ENCODE measurements around the gene SSB. TPM values are rescaled to one million over a fixed set of nuclear protein-coding genes. Genes with fewer than 3 reads are reported as not detected.

Gene SSB
- total RNA-seq, 1 experiment from 2014 or later, result 108 TPM

DNA sequence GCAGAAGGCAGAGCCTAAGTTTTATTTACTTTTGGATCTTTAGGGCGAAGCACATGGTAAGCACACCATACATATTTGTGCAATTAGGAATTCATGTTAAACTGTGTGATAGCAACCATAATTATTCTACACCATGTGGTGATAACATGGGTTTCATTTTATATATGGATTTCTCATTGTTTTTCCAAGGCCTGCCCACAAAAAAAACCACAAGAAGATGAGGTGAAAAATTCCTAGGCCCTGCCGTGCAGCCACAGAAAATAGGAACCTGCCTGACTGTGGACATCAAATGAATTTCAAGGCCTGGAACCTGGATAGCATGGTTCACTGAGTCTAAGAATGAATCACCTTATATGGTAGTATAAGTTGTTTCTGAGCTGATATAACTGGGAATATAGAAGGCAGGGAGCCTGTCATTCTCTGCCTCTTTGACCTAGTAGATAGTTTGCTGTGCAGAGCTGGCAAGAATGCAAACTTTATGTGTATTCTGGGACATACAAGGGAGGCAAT, 22.4 kb upstream of the SSB start:
- Histone ChIP-seq H3K9me2 (replicated peaks; ENCODE audit: low read length) (no peaks in the 10 kb centered on the region), H3K4me2 (ENCODE audit: low read length) (no peak overlapping the region), H3K9ac (ENCODE audit: low read length) (no peak overlapping the region), H3K4me1 (ENCODE audit: insufficient read depth, low read length) (no peaks in the 10 kb centered on the region), H3K4me3 (ENCODE audit: low read length) (no peak overlapping the region), H3F3A (ENCODE audit: low read length, unreplicated experiment) (no peaks in the 10 kb centered on the region), H3K27ac (ENCODE audit: low read length) (no peak overlapping the region), H3K9me3 (ENCODE audit: low read length) (no peaks in the 10 kb centered on the region), H3K79me2 (ENCODE audit: low read length) (no peaks in the 10 kb centered on the region), H3K27me3 (ENCODE audit: low read length) (no peaks in the 10 kb centered on the region), H4K20me1 (ENCODE audit: low read length) (no peaks in the 10 kb centered on the region), H3K36me3 (ENCODE audit: low read depth, low read length) (no peaks in the 10 kb centered on the region), H2AFZ (ENCODE audit: low read length) (peak overlapping the region; percentile 65)
- ChIA-PET CTCF (interaction anchor here (0.7 kb wide), 1 partner anchor 14 kb away, joined by 3 read pairs; no protein-coding TSS in a partner anchor), POLR2A (ENCODE audit: unreplicated experiment) (no interaction called here)
- no peak for DNase-seq
- TF ChIP-seq EZH2phosphoT487 (IDR thresholded peaks at IDR 0.05; ENCODE audit: borderline replicate concordance, low read length) (no peak), EZH2 (IDR thresholded peaks at IDR 0.05; ENCODE audit: low read length, unreplicated experiment) (no peak)
- TF ChIP-seq, protein P1, sequence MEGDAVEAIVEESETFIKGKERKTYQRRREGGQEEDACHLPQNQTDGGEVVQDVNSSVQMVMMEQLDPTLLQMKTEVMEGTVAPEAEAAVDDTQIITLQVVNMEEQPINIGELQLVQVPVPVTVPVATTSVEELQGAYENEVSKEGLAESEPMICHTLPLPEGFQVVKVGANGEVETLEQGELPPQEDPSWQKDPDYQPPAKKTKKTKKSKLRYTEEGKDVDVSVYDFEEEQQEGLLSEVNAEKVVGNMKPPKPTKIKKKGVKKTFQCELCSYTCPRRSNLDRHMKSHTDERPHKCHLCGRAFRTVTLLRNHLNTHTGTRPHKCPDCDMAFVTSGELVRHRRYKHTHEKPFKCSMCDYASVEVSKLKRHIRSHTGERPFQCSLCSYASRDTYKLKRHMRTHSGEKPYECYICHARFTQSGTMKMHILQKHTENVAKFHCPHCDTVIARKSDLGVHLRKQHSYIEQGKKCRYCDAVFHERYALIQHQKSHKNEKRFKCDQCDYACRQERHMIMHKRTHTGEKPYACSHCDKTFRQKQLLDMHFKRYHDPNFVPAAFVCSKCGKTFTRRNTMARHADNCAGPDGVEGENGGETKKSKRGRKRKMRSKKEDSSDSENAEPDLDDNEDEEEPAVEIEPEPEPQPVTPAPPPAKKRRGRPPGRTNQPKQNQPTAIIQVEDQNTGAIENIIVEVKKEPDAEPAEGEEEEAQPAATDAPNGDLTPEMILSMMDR (conservative IDR thresholded peaks at IDR 0.05; ENCODE audit: low read depth, low read length), result no peak
- no TSS peak for BruUV-seq (replicated peaks)
- intact Hi-C loops (cut with micrococcal nuclease), result no loop called here
- ATAC-seq, result no peak

DNA sequence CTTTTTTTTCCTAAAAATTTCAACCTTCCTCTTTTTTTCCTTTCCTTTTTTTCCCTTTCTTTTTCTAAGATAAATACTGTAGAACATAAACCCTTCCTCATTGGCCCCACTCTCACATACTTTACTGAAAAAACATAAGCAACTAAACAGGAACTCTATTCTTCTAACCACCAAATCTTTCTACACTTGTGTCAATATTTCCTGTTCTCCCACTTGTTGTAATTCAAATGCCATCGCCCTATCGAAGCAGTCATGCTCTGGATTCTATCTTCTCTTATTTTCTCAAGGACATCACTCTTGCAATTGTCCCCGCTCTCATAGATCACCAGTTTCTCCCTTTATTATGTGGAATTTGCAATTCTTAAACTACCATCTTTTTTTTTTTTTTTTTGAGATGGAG, 20.2 kb upstream of the SSB start:
- no peaks in the 10 kb centered on the region for H3K79me2 ChIP-seq (ENCODE audit: low read length)
- H3K9me2 ChIP-seq (replicated peaks; ENCODE audit: low read length), result no peaks in the 10 kb centered on the region
- ATAC-seq (no peak), DNase-seq (no peak)
- no peaks in the 10 kb centered on the region for H3K27me3 ChIP-seq (ENCODE audit: low read length)
- no peak overlapping the region for H3K4me3 ChIP-seq (ENCODE audit: low read length)
- POLR2A ChIA-PET (ENCODE audit: unreplicated experiment), result no interaction called here
- no peak overlapping the region for H3K4me2 ChIP-seq (ENCODE audit: low read length)
- CTCF ChIA-PET, result no interaction called here
- H3K4me1 ChIP-seq (ENCODE audit: insufficient read depth, low read length), result no peaks in the 10 kb centered on the region
- intact Hi-C loops (cut with micrococcal nuclease), result no loop called here
- H3F3A ChIP-seq (ENCODE audit: low read length, unreplicated experiment), result no peaks in the 10 kb centered on the region
- no peaks in the 10 kb centered on the region for H3K36me3 ChIP-seq (ENCODE audit: low read depth, low read length)
- no peak overlapping the region for H3K27ac ChIP-seq (ENCODE audit: low read length)
- H2AFZ ChIP-seq (ENCODE audit: low read length), result no peak overlapping the region
- no TSS peak for BruUV-seq (replicated peaks)
- TF ChIP-seq, protein P1 (conservative IDR thresholded peaks at IDR 0.05; ENCODE audit: low read depth, low read length), result no peak
- TF ChIP-seq EZH2 (IDR thresholded peaks at IDR 0.05; ENCODE audit: low read length, unreplicated experiment), result no peak
- TF ChIP-seq EZH2phosphoT487 (IDR thresholded peaks at IDR 0.05; ENCODE audit: borderline replicate concordance, low read length), result no peak
- H3K9ac ChIP-seq (ENCODE audit: low read length), result no peak overlapping the region
- H4K20me1 ChIP-seq (ENCODE audit: low read length), result no peaks in the 10 kb centered on the region
- no peaks in the 10 kb centered on the region for H3K9me3 ChIP-seq (ENCODE audit: low read length)

DNA sequence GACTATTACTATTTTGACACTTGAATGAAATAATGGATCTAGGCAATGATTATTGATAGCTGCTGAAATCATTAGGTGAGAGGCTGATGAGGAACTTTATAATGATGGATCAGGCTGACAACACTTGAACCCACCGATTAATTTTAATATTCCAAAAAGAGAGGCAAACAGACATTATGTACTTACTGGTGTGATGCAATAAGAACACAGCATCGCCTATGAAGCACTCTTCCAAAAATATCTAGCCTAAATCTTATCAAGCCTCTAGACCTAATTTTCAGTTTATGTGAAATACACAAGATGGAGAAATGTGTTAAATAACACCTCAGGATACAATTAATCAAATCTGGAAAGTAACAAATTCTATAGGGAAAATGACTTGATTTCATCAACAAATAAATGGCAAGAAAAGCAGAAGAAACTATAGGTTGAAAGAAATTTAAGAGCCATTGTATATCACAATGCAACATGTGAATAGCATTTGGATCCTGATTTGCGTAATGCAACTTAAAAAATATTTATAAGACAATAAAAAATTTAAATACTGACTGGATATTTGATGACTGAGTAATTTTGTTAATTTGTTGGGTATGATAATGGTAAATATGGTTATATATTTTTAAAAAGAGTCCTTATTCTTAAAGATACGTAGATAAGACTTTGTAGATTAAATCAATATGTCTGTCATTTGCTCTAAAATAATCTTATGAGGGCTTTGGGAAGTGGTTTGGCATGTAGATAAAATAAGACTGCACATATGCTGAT, 17.2 kb upstream of the SSB start:
- H3K9me2 ChIP-seq (replicated peaks; ENCODE audit: low read length), result no peaks in the 10 kb centered on the region
- POLR2A ChIA-PET (ENCODE audit: unreplicated experiment), result no interaction called here

More for the DNA sequence above, 17.2 kb upstream of the SSB start:
- Histone ChIP-seq H3K27ac (ENCODE audit: low read length) (no peak overlapping the region), H3K27me3 (ENCODE audit: low read length) (no peaks in the 10 kb centered on the region), H4K20me1 (ENCODE audit: low read length) (no peaks in the 10 kb centered on the region), H3K4me1 (ENCODE audit: insufficient read depth, low read length) (no peaks in the 10 kb centered on the region), H3K9me3 (ENCODE audit: low read length) (no peaks in the 10 kb centered on the region), H3K4me2 (ENCODE audit: low read length) (no peak overlapping the region), H2AFZ (ENCODE audit: low read length) (no peak overlapping the region), H3K9ac (ENCODE audit: low read length) (no peak overlapping the region), H3K79me2 (ENCODE audit: low read length) (no peaks in the 10 kb centered on the region), H3F3A (ENCODE audit: low read length, unreplicated experiment) (no peaks in the 10 kb centered on the region), H3K4me3 (ENCODE audit: low read length) (no peak overlapping the region), H3K36me3 (ENCODE audit: low read depth, low read length) (no peaks in the 10 kb centered on the region)
- TF ChIP-seq, protein P1 (conservative IDR thresholded peaks at IDR 0.05; ENCODE audit: low read depth, low read length), result no peak
- no peak for TF ChIP-seq EZH2phosphoT487 (IDR thresholded peaks at IDR 0.05; ENCODE audit: borderline replicate concordance, low read length)
- DNase-seq (no peak), ATAC-seq (no peak)
- intact Hi-C loops (cut with micrococcal nuclease), result no loop called here
- CTCF ChIA-PET, result no interaction called here
- no TSS peak for BruUV-seq (replicated peaks)

All from PC-3 (cell line).